Astrocyte (in vitro differentiated cells and primary cell): ENCODE measurements around the gene RAB11FIP4.

Source experiments
- EZH2 ChIP-seq: IDR thresholded peaks from 2 replicates; pipeline ENCODE4 v1.6.1; 2012; ENCODE audit warnings: mild to moderate bottlenecking, low read length, inconsistent platforms; ENCODE audit not compliant: insufficient read depth
- TF ChIP-seq, protein P1 (sequence below): IDR thresholded peaks from 2 replicates; pipeline ENCODE4 v1.5.1; 2011; ENCODE audit warnings: low read depth, mild to moderate bottlenecking, inconsistent platforms, low read length, moderate library complexity; ENCODE audit not compliant: insufficient read depth

DNA sequence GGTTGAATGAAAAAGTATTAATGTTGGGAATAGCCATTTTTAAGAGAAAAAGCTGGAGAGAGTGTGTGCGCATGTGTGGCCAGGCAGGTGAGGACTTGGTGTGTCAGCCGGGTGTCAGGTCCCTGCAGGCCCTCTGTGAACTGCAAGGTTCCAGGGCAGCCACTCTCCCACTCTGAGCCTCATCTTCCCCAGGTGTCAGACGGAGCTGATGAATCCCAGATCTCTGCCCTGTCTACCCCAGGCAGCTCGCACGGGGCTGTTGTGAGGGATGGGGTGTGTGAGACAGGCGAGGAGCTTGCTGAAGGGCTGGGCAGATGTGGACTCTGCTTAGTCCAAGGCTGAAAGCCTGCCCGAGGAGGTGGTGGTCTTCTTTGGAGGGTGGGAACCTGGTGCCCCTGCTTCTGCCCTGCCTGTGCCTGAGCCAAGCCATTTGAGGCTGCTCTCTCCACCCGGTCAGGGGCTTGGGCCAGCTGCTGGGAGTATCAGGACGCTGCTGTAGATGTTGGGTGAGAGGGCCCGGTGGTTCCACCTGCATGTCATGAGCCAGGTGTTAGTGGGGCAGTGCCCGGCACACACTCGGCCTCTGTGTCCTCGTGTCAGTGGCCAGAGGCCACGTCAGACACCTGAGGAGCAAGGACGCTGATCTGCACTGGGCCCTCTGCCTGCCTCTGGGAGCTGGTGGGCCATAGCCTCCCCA, 122.4 kb downstream of the RAB11FIP4 start:
- TF ChIP-seq, protein P1, sequence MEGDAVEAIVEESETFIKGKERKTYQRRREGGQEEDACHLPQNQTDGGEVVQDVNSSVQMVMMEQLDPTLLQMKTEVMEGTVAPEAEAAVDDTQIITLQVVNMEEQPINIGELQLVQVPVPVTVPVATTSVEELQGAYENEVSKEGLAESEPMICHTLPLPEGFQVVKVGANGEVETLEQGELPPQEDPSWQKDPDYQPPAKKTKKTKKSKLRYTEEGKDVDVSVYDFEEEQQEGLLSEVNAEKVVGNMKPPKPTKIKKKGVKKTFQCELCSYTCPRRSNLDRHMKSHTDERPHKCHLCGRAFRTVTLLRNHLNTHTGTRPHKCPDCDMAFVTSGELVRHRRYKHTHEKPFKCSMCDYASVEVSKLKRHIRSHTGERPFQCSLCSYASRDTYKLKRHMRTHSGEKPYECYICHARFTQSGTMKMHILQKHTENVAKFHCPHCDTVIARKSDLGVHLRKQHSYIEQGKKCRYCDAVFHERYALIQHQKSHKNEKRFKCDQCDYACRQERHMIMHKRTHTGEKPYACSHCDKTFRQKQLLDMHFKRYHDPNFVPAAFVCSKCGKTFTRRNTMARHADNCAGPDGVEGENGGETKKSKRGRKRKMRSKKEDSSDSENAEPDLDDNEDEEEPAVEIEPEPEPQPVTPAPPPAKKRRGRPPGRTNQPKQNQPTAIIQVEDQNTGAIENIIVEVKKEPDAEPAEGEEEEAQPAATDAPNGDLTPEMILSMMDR: no peak
- TF ChIP-seq EZH2: no peak
